Smooth muscle cell (in vitro differentiated cells): Measurements from ENCODE around the gene OR9Q1. TPM values are rescaled to one million over a fixed set of nuclear protein-coding genes. Genes with fewer than 3 reads are reported as not detected.

Experiments used
- DNase-seq: peaks from one replicate; lab custom pipeline; 2025; ENCODE audit not compliant: unreplicated experiment; lab: John Stamatoyannopoulos, UW
- H2AFZ ChIP-seq: fragments of 200-600 bp; sonication (generic); 2 replicates; pipeline ENCODE4 v1.6.0; 2016; ENCODE audit warnings: antibody characterized with exemption, low read depth, mild to moderate bottlenecking
- H3F3A ChIP-seq: fragments of 200-600 bp; sonication (generic); 2 replicates; pipeline ENCODE4 v1.6.0; 2017; ENCODE audit warnings: antibody characterized with exemption, low read depth
- H3K27ac ChIP-seq: fragments of 200-600 bp; sonication (generic); 2 replicates; pipeline ENCODE4 v1.5.1; 2016; ENCODE audit warnings: low read depth, mild to moderate bottlenecking
- H3K27me3 ChIP-seq: fragments of 200-600 bp; sonication (generic); 2 replicates; pipeline ENCODE4 v1.6.1; 2016; ENCODE audit warnings: low read depth, mild to moderate bottlenecking
- H3K36me3 ChIP-seq: fragments of 200-600 bp; sonication (generic); 2 replicates; pipeline ENCODE4 v1.5.1; 2016; ENCODE audit warnings: low read depth
- H3K4me1 ChIP-seq: fragments of 200-600 bp; sonication (generic); 2 replicates; pipeline ENCODE4 v1.5.1; 2016; ENCODE audit warnings: low read depth
- H3K4me2 ChIP-seq: fragments of 200-600 bp; sonication (generic); 2 replicates; pipeline ENCODE4 v1.6.0; 2016; ENCODE audit warnings: mild to moderate bottlenecking
- H3K4me3 ChIP-seq: fragments of 200-600 bp; sonication (generic); 2 replicates; pipeline ENCODE4 v1.5.1; 2016; ENCODE audit warnings: mild to moderate bottlenecking
- H3K79me2 ChIP-seq: fragments of 200-600 bp; sonication (generic); 2 replicates; pipeline ENCODE4 v1.6.0; 2016; ENCODE audit warnings: low read depth, mild to moderate bottlenecking
- H3K9ac ChIP-seq: fragments of 200-600 bp; sonication (generic); 2 replicates; pipeline ENCODE4 v1.6.0; 2016; ENCODE audit warnings: low read depth
- H3K9me3 ChIP-seq: fragments of 200-600 bp; sonication (generic); replicated peaks from 2 replicates; pipeline ENCODE4 v1.5.1; 2016; ENCODE audit warnings: low read depth
- H4K20me1 ChIP-seq: fragments of 200-600 bp; sonication (generic); 2 replicates; pipeline ENCODE4 v1.6.0; 2016; ENCODE audit warnings: low read depth
- CTCF ChIP-seq: fragments of 200-600 bp; sonication (generic); IDR thresholded peaks from 2 replicates; pipeline ENCODE4 v1.5.1; 2017; ENCODE audit warnings: borderline replicate concordance, mild to moderate bottlenecking, antibody characterized with exemption; ENCODE audit not compliant: insufficient read depth, poor library complexity, severe bottlenecking
- WGBS: methylation state at CpG from one replicate; pipeline ENCODE4 v1.1.7; 2016; ENCODE audit warnings: low lambda C conversion rate; 5-methylcytosine and 5-hydroxymethylcytosine counted together
- polyA plus RNA-seq: library from polyadenylated mRNA; unstranded; fragments of >200 nt; fragmentation: Nextera tagmentation; extraction: Ambion mirVana; gene quantifications from 2 replicates; pipeline ENCODE4 v1.2.1, GENCODE V29; 2016
- total RNA-seq: library from RNA; depleted of rRNA; stranded (reverse); fragments of >200 nt; gene quantifications from 2 replicates; pipeline ENCODE4 v1.2.3, GENCODE V29; 2014

The OR9Q1 gene
- total and polyA plus RNA-seq, 2 experiments from 2014 or later: not detected

- Histone ChIP-seq H3K27me3 (no peaks in the 10 kb centered on the region), H3K9me3 (no peaks in the 10 kb centered on the region), H3K79me2 (no peaks in the 10 kb centered on the region), H3F3A (no peaks in the 10 kb centered on the region), H3K36me3 (no peaks in the 10 kb centered on the region), H2AFZ (no peak overlapping the region), H3K4me3 (no peak overlapping the region), H3K27ac (no peak overlapping the region), H3K4me2 (no peak overlapping the region), H3K4me1 (no peaks in the 10 kb centered on the region), H4K20me1 (no peaks in the 10 kb centered on the region), H3K9ac (no peak overlapping the region)
- WGBS: 69% methylated on average over 1 of the region's 1 CpG
- no peak for DNase-seq
- no peak for TF ChIP-seq CTCF
These were observed 97.4 kb downstream of the OR9Q1 start for GRCh38 chr11:58121096-58121495.

- H3K4me3 ChIP-seq: no peak within 1 kb of the TSS
- H4K20me1 ChIP-seq: no peaks in the 10 kb centered on the region
- no peaks in the 10 kb centered on the region for H3K36me3 ChIP-seq
- H3K9ac ChIP-seq: no peak within 1 kb of the TSS
- H3K4me1 ChIP-seq: no peaks in the 10 kb centered on the region
- no peak within 1 kb of the TSS for H2AFZ ChIP-seq
- 54% methylated on average over 4 of the region's 4 CpGs for WGBS
- no peak for TF ChIP-seq CTCF
- no peaks in the 10 kb centered on the region for H3F3A ChIP-seq
- H3K79me2 ChIP-seq: no peaks in the 10 kb centered on the region
- H3K9me3 ChIP-seq: no peaks in the 10 kb centered on the region
- no peak for DNase-seq
- no peak within 1 kb of the TSS for H3K4me2 ChIP-seq
- no peak within 1 kb of the TSS for H3K27ac ChIP-seq
- no peaks in the 10 kb centered on the region for H3K27me3 ChIP-seq
These were observed 101.8 kb downstream of the OR9Q1 start, which contains the start of gene OR9I1 for GRCh38 chr11:58125469-58125868. Gene OR9I1, minus strand, starts transcription at chr11:58125530. Its CDS starts 6,086 bp downstream, at chr11:58119444.

GRCh38 chr11:58127350-58127749 is 103.7 kb downstream of the OR9Q1 start:
- Histone ChIP-seq H3K4me1 (no peaks in the 10 kb centered on the region), H3K27ac (no peak overlapping the region), H3K79me2 (no peaks in the 10 kb centered on the region), H4K20me1 (no peaks in the 10 kb centered on the region), H3K9ac (no peak overlapping the region), H3K9me3 (no peaks in the 10 kb centered on the region), H3K36me3 (no peaks in the 10 kb centered on the region), H2AFZ (no peak overlapping the region), H3K4me2 (no peak overlapping the region), H3K27me3 (no peaks in the 10 kb centered on the region), H3F3A (no peaks in the 10 kb centered on the region), H3K4me3 (no peak overlapping the region)
- TF ChIP-seq CTCF: no peak
- no peak for DNase-seq

GRCh38 chr11:58133309-58134076 is 109.8 kb downstream of the OR9Q1 start:
- H3K4me2 ChIP-seq: no peak overlapping the region
- no peak overlapping the region for H3K4me3 ChIP-seq
- H3K79me2 ChIP-seq: no peaks in the 10 kb centered on the region
- no peaks in the 10 kb centered on the region for H4K20me1 ChIP-seq
- no peaks in the 10 kb centered on the region for H3K9me3 ChIP-seq
- no peaks in the 10 kb centered on the region for H3K36me3 ChIP-seq
- TF ChIP-seq CTCF: no peak
- H3K27me3 ChIP-seq: no peaks in the 10 kb centered on the region
- H3F3A ChIP-seq: no peaks in the 10 kb centered on the region
- H3K27ac ChIP-seq: no peak overlapping the region
- DNase-seq: no peak
- H3K4me1 ChIP-seq: no peaks in the 10 kb centered on the region
- H3K9ac ChIP-seq: no peak overlapping the region
- no peak overlapping the region for H2AFZ ChIP-seq
- WGBS: 61% methylated on average over 7 of the region's 7 CpGs
